Measurements from ENCODE around the gene CYB5RL. TPM values are rescaled to one million over a fixed set of nuclear protein-coding genes. Genes with fewer than 3 reads are reported as not detected.

Gene CYB5RL
- total RNA-seq, 4 donors from 2014 or later = 1.9 to 5.1 (median 3.6) TPM

DNA sequence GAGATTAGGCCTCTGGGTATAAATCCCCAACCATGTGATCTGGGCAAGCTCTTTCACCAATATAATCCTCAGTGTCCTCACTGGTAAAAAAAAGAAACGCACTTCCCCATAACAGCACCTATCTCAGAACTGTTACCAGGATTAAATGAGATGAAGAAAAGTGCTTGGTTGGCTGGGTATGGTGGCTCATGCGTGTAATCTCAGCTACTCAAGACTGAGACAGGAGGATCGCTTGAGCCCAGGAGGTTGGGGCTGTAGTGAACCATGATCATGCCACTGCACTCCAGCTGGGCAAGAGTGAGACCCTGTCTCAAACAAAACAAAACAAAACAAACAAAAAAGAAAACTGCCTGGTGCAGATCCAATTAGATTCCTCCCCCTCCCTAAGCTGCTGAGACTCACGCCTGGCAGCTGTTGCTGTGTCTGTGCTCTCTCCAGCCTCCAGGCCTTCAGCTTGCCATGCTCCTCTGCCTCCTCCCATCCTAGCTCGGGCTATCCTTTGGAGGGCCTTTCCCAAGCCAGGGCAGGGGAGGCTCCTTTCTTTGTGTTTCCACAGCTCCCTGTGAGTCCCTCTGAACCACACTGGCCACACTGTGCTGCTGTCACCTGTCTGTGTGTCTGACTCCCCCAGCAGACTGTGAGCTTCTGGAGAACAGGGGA is 19.0 kb downstream of the CYB5RL start:
- Histone ChIP-seq H3K9me3 (no peaks in the 10 kb centered on the region), H3K4me3 (no peak overlapping the region), H3K27ac (no peak overlapping the region), H3K36me3 (no peaks in the 10 kb centered on the region), H3K27me3 (no peaks in the 10 kb centered on the region), H3K4me1 (no peaks in the 10 kb centered on the region)
- no peak for DNase-seq
- intact Hi-C loops (cut with DNase I; ENCODE audit: low total_unique reads) (no loop called here), in situ Hi-C loops (cut with MboI; ENCODE audit: low pct_ligation_motif_present in 1 of 4, low pct_unique_long_range_greater_than_20kb in 1 of 4, low sequenced_read_pairs in 3 of 4) (loop anchor here in 1 of 4 donors (25.0 kb wide), 1 partner anchor 206 kb away; no protein-coding TSS in a partner anchor)
- WGBS, 2 donors (ENCODE audit: low coverage in 1 of 2) = 86 to 90% methylated on average over 2 to 5 of the region's 5 CpGs
- no peak for TF ChIP-seq EP300 (IDR thresholded peaks at IDR 0.05; ENCODE audit: low read depth)
- TF ChIP-seq, protein P1, sequence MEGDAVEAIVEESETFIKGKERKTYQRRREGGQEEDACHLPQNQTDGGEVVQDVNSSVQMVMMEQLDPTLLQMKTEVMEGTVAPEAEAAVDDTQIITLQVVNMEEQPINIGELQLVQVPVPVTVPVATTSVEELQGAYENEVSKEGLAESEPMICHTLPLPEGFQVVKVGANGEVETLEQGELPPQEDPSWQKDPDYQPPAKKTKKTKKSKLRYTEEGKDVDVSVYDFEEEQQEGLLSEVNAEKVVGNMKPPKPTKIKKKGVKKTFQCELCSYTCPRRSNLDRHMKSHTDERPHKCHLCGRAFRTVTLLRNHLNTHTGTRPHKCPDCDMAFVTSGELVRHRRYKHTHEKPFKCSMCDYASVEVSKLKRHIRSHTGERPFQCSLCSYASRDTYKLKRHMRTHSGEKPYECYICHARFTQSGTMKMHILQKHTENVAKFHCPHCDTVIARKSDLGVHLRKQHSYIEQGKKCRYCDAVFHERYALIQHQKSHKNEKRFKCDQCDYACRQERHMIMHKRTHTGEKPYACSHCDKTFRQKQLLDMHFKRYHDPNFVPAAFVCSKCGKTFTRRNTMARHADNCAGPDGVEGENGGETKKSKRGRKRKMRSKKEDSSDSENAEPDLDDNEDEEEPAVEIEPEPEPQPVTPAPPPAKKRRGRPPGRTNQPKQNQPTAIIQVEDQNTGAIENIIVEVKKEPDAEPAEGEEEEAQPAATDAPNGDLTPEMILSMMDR (IDR thresholded peaks at IDR 0.05) = no peak
- no peak for TF ChIP-seq POLR2A (IDR thresholded peaks at IDR 0.05)
- no peak for TF ChIP-seq POLR2AphosphoS5 (IDR thresholded peaks at IDR 0.05)

DNA sequence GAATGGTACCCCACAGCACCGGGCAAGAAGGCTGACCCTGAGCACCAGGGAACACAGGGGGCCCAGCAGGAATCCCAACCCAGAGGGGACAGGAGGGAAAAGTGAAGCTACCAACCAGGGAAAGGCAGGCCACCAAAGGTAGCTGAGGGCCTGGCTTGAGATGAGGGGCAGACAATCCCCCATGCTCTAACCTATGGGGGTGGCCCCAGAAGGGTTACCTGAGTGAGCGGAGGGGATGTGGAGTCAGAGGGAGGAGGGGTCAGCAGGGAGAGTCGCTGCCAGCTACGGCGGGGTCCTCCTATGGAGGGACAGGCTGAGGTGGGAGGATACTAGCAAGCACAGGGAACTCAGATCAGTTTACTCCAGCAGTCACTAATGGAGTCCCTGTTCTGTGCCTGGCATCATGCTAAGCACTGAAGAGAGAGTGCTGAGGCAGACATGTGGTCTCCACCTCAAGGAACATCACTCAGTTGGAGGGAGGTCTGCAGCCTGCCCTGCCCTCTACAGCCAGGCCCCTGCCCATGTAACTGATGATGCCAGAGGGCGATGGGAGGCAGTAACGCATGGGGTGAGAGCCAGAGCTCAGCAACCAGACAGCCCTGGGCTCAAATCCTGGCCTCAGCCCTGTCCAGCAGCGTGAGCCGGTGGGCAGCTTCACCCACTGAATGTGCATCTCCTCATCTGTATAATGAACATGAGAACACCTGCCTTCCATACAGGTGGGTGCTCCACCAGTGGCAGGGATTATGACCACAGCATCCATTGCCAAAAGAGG is 21.3 kb downstream of the CYB5RL start:
- intact Hi-C loops (cut with DNase I; ENCODE audit: low total_unique reads) (no loop called here), in situ Hi-C loops (cut with MboI; ENCODE audit: low pct_ligation_motif_present in 1 of 4, low pct_unique_long_range_greater_than_20kb in 1 of 4, low sequenced_read_pairs in 3 of 4) (loop anchor here in 1 of 4 donors (25.0 kb wide), 1 partner anchor 209 kb away; no protein-coding TSS in a partner anchor)
- Histone ChIP-seq H3K9me3 (no peaks in the 10 kb centered on the region), H3K4me1 (no peaks in the 10 kb centered on the region), H3K36me3 (no peaks in the 10 kb centered on the region), H3K4me3 (no peak overlapping the region), H3K27ac (no peak overlapping the region), H3K27me3 (no peaks in the 10 kb centered on the region)
- no peak for DNase-seq
- TF ChIP-seq EP300 (IDR thresholded peaks at IDR 0.05; ENCODE audit: low read depth) (no peak), POLR2AphosphoS5 (IDR thresholded peaks at IDR 0.05) (no peak), POLR2A (IDR thresholded peaks at IDR 0.05) (no peak)
- TF ChIP-seq, protein P1 (IDR thresholded peaks at IDR 0.05) = no peak
- WGBS, 2 donors (ENCODE audit: low coverage in 1 of 2) = 80% methylated on average over 9 of the region's 9 CpGs; no CpG with 5 or more reads in 1 of the 2 donors

DNA sequence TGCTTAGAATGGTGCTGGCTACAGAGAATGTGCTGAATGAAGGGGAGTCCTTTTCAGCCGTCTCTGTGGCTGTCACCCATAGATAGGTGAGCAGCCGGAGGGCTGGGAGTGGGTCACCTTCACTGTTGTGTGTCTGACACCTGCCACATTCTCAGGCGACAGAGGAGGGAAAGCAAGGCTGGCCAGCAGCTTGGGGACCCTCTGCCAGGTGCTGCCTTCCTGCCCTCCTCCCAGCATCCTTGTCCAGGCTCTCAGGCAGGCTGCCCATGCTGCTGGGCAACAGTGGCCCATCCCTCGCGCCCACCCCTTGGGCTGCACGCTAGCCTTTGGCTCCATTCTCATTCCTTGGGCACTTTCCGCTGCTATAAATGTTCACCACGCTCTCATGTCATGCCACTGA is 22.1 kb downstream of the CYB5RL start:
- H3K27ac ChIP-seq = no peak overlapping the region
- TF ChIP-seq POLR2A (IDR thresholded peaks at IDR 0.05) = no peak
- no peak for TF ChIP-seq EP300 (IDR thresholded peaks at IDR 0.05; ENCODE audit: low read depth)
- TF ChIP-seq, protein P1 (IDR thresholded peaks at IDR 0.05) = no peak
- no peak for TF ChIP-seq POLR2AphosphoS5 (IDR thresholded peaks at IDR 0.05)
- H3K27me3 ChIP-seq = no peaks in the 10 kb centered on the region
- no peak overlapping the region for H3K4me3 ChIP-seq
- in situ Hi-C loops (cut with MboI; ENCODE audit: low pct_ligation_motif_present in 1 of 4, low pct_unique_long_range_greater_than_20kb in 1 of 4, low sequenced_read_pairs in 3 of 4) = loop anchor here in 1 of 4 donors (25.0 kb wide), 1 partner anchor 210 kb away; no protein-coding TSS in a partner anchor
- intact Hi-C loops (cut with DNase I; ENCODE audit: low total_unique reads) = no loop called here
- H3K36me3 ChIP-seq = no peaks in the 10 kb centered on the region
- no peak for DNase-seq
- WGBS, 2 donors (ENCODE audit: low coverage in 1 of 2) = 93 to 94% methylated on average over 5 to 8 of the region's 8 CpGs
- H3K4me1 ChIP-seq = no peaks in the 10 kb centered on the region
- H3K9me3 ChIP-seq = no peaks in the 10 kb centered on the region

DNA sequence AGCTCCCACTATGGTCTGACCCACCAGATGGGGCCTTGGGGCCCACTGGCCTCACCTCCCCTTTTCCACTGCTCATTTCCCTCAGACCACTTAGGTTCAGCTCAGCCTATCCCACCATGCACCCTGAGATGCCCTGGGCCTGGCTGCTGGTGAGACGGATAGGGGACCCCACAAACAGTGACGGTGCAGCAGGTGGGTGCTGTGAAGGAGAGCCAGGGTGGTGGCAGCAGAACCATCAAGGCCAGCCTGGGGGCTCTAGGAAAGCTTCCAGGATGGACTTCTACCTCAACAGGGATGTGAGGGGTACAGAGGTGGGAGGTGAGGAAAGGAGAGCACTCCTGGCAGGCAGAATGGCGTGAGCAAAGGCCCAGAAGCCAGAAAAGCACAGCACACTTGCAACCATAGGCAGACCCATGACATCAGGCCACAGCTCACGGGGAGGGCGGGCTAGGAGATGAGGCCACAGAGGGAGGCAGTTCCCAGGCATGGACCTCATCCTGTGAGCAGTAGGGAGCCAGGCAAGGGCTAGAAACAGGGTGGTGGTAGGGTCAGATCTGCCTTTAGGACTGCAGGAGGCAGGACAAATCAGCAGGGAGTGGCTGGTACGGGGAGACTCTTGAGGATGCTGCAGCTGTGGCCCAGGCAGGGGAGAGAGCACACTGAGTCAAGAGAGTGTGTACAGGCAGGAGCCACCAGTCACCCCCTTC is 23.1 kb downstream of the CYB5RL start:
- no peaks in the 10 kb centered on the region for H3K36me3 ChIP-seq
- WGBS, 2 donors (ENCODE audit: low coverage in 1 of 2) = 92% methylated on average over 6 of the region's 6 CpGs; no CpG with 5 or more reads in 1 of the 2 donors
- intact Hi-C loops (cut with DNase I; ENCODE audit: low total_unique reads) (no loop called here), in situ Hi-C loops (cut with MboI; ENCODE audit: low pct_ligation_motif_present in 1 of 4, low pct_unique_long_range_greater_than_20kb in 1 of 4, low sequenced_read_pairs in 3 of 4) (loop anchor here in 1 of 4 donors (25.0 kb wide), 1 partner anchor 211 kb away; no protein-coding TSS in a partner anchor)
- no peaks in the 10 kb centered on the region for H3K27me3 ChIP-seq
- H3K4me1 ChIP-seq = no peaks in the 10 kb centered on the region
- H3K9me3 ChIP-seq = no peaks in the 10 kb centered on the region
- no peak for DNase-seq
- no peak overlapping the region for H3K4me3 ChIP-seq
- no peak overlapping the region for H3K27ac ChIP-seq
- TF ChIP-seq, protein P1 (IDR thresholded peaks at IDR 0.05) = no peak

Measured in transverse colon (tissue), 4 donors.